AML-193 (cell line): ENCODE data around the gene C16orf92.

Experiments used
- DNase-seq, 2 experiments: peaks; one replicate each; lab custom pipeline; 2025; lab: John Stamatoyannopoulos, UW

Gene C16orf92

DNA sequence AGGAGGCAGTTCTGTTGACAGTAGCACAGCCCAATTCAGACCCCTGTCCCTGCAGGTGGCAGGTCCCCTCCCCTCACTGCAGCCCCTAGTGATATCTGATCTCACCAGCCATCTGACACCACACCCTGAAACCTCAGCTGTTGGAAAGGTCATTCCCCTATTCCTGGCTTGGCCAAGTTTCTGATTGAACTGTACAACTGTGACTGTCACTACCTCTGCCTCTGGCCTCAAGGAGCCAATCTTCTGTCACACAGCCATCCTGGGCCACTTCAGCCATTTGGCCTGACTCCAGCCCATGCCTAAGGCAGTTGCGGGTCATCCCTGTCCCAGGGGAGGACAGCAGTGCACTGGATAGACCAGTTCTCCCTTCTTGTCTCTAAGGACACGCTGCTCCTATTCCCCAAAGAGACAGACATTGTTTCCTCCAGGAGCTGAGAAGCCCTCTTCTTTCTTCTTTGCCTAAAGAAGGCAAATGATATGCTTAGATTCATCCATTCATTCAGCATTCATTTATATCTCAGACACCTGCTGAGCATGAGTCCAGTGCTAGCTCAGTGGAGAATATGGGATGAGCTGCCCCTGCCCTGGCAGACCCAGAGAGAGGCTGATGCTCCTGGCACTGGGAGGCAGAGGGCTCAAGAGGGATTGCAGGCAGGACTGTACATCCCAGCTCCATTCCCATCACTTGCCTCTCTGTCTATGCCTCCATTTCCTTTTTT lies 38.0 kb downstream of the C16orf92 start:
- no peak for DNase-seq

DNA sequence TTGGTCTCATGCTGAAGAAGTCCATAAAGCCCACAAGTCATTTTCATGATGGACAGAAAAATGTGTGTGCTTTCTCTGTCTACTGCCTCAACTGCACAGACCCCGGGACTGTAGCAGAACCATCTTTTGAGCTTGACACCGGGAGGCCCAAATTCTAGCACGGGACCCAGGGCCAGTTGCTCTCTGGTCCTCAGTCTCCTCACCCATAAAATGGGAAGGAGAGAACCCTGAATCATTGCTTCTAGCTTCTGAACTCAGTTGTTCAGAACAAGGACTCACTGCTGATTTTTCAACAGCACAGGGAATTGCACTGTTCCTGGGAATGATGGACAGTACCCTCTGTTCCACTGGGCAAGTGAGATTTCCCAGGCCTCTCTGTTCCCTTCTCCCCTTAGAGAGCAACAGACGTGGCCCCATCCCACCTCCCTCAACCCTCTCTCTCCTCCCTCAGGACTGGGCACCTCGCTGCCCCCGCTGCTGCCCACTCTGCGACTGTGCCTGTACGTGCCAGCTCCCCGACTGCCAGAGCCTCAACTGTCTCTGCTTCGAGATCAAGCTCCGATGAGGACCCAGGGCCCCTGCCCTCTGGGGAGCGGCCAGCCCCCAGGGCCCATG lies 40.4 kb downstream of the C16orf92 start:
- no peak for DNase-seq

GRCh38 chr16:30063893-30064728 lies 41.1 kb downstream of the C16orf92 start:
- DNase-seq: peak; percentile 70

GRCh38 chr16:30064729-30065101 lies 41.7 kb downstream of the C16orf92 start:
- no peak for DNase-seq

DNA sequence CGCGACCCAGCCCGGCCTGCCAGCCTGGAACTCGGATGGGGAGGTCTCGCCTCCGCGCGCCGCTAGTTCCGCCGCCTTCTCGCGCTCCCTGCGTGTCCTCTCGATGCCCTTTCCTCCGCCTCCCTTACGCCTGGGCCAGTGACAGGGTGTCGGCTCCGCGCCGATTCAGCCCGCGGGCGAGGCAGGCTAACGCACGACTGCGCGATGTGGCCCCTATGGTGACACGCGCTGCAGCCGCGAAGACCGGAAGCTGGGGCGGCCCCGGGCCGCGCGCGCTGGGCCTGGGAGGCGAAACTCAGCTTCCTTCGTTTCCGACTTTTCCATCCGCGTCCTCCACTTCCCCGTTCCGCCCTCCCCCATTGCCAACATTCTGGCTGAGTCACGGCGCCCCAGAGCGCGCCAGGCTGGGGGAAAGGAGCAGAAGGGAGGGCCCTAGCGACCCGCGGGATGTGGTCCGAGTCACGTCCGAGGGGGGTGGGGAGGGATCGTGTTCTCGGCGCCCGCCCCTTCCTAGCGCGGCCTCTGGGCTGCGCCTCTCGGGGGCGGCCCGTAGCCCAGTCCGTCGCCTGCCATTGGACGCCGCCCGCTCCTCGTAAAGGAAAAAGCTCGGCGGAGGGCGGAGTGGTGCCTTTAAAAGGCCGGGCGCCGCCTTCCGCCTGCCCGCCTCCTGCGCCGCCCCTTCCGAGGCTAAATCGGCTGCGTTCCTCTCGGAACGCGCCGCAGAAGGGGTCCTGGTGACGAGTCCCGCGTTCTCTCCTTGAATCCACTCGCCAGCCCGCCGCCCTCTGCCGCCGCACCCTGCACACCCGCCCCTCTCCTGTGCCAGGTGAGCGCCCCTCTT lies 42.3 kb downstream of the C16orf92 start, which contains the start of gene ALDOA:
Gene ALDOA, plus strand, starts transcription at position 659 of the 841 bp plus-strand sequence. CDS start 1,138 bp downstream, outside the sequence.
- DNase-seq: peak; percentile 95 to 97

DNA sequence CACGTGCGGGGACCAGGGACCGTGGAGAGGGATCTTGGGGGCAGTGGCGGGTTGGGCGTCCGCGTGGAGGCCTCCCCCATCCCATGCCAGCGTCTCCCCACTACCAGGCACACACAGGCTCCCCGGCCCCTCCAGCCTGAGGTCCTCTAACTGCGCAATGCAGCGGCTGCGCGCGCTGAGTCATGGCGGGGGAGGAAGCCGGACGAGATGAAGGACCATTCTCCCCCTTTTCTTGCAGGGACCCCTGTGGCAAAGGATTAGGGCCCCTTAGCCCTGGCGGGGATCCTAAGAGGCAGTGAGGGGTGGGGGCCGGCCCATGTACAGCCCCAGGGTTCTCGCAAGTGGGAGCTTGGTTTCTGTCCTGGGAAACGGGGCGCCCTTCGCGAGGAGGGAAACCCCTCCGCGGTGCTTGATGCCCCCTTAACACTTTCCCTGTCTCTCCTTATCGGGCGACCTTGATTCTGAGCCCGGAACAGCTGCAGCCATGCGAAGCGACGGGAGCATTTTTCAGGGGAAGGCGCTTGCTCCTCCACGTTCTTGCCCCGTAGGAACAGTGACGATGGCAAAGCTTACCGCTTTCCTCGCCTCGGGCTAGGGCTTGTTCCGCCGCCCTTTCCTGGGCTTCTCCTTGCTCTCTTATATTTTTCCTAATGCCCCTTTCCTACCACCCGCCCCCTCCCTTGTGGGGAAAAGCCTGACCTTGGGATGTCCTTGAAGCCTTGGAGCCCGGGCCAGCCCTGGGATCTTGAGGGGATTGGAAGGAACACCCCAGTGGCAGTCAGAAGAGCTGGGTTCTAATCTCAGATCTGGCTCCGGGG lies 43.2 kb downstream of the C16orf92 start:
- DNase-seq: no peak

- peak in 1 of 2 experiments; percentile 35 for DNase-seq
Measured at GRCh38 chr16:30066761-30067583, 44.0 kb downstream of the C16orf92 start.

DNA sequence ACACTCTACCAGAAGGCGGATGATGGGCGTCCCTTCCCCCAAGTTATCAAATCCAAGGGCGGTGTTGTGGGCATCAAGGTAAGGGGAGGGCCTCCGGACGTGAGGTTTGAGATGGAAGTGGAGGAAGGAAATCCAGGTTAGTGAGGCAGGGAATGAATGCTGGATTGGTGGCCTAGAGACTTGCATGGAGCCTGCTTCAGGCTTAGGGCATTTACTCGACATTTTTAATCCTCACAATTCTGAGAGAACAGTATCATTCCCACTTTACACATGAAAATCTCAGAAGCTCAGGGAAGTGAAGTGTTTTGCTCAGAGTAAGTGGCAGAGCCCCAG lies 44.6 kb downstream of the C16orf92 start:
- no peak for DNase-seq

GRCh38 chr16:30068333-30068732 lies 45.3 kb downstream of the C16orf92 start:
- no peak for DNase-seq

DNA sequence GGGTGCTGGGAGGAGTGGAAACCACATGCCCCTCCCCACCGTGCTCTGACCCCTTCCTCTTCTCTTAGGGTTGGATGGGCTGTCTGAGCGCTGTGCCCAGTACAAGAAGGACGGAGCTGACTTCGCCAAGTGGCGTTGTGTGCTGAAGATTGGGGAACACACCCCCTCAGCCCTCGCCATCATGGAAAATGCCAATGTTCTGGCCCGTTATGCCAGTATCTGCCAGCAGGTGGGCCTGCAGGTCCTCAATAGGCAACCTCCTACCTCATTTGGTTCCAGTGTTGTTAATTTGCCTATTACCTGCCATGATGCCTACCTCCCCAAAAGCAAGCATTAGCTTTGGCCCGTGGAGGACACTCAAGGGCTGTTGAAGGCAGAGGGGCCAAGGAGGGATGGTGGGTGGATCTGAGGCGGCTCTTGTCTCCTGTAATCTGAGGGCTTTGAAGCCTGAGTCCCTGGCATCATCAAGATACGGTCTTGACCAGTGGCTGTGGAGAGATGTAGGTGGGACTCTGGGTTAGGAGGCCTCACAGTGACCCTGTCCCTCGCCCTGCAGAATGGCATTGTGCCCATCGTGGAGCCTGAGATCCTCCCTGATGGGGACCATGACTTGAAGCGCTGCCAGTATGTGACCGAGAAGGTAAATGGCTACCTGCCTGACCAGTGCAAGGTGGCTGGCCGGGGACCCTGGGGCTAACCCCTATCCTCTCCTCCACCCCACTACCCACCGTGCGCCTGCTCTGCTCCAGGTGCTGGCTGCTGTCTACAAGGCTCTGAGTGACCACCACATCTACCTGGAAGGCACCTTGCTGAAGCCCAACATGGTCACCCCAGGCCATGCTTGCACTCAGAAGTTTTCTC lies 46.0 kb downstream of the C16orf92 start:
- no peak for DNase-seq

DNA sequence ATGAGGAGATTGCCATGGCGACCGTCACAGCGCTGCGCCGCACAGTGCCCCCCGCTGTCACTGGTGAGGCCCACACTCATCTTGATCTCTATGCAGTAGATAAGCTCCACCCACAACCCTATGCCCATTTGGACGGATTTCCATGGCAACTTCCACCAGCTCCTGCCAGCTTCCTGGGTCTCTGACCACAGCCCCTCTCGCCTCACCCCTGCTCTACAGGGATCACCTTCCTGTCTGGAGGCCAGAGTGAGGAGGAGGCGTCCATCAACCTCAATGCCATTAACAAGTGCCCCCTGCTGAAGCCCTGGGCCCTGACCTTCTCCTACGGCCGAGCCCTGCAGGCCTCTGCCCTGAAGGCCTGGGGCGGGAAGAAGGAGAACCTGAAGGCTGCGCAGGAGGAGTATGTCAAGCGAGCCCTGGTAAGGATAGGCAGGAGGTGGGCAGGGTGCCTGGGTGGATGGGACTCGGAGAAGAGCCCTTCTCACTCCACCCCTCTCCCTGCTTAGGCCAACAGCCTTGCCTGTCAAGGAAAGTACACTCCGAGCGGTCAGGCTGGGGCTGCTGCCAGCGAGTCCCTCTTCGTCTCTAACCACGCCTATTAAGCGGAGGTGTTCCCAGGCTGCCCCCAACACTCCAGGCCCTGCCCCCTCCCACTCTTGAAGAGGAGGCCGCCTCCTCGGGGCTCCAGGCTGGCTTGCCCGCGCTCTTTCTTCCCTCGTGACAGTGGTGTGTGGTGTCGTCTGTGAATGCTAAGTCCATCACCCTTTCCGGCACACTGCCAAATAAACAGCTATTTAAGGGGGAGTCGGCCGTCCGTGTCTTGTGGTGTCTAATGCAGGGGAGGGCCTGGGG lies 46.8 kb downstream of the C16orf92 start:
- no peak for DNase-seq

- DNase-seq: no peak
Measured at GRCh38 chr16:30070490-30070889, 47.5 kb downstream of the C16orf92 start.
